SK-N-SH (cell line): ENCODE results near the gene PDHX. TPM values are rescaled to one million over a fixed set of nuclear protein-coding genes. Genes with fewer than 3 reads are reported as not detected.

Experiments
- CTCF ChIA-PET: fragments of 300-600, 350-600 bp; formaldehyde crosslinking; extraction: SDS; loops from one replicate; lab custom pipeline; 2021; lab: Yijun Ruan, JAX
- POLR2A ChIA-PET: fragments of 350-600 bp; sonication (Branson Sonifier 250); formaldehyde crosslinking; extraction: SDS; loops from one replicate; lab custom pipeline; 2020; ENCODE audit warnings: antibody characterized with exemption, inconsistent platforms; lab: Yijun Ruan, JAX
- DNase-seq: peaks from one replicate; pipeline ENCODE4 v3.0.0; 2012
- H2AFZ ChIP-seq: fragments of 200-600 bp; sonication (generic); 2 replicates; pipeline ENCODE4 v1.8.1; 2016; ENCODE audit warnings: antibody characterized with exemption, mild to moderate bottlenecking, low read depth
- H3F3A ChIP-seq: fragments of 200-600 bp; sonication (generic); replicated peaks from 2 replicates; pipeline ENCODE3; 2016; ENCODE audit warnings: antibody characterized with exemption, mild to moderate bottlenecking; ENCODE audit not compliant: insufficient read depth
- H3K27ac ChIP-seq, 2 experiments: fragments of 200-500 bp in 1 of 2; fragments of 200-600 bp in 1 of 2; sonication (Bioruptor generic) in 1 of 2; sonication (generic), shearing (Covaris generic) in 1 of 2; 2 replicates each; pipeline versions ENCODE4 v1.5.1 to v1.6.1; 2014 to 2016; ENCODE audit warnings: low read depth in 2 of 2, inconsistent platforms in 1 of 2, low read length in 1 of 2, mild to moderate bottlenecking in 1 of 2, mixed read lengths in 1 of 2
- H3K27me3 ChIP-seq: fragments of 200-600 bp; sonication (generic), shearing (Covaris generic); 2 replicates; pipeline ENCODE4 v1.6.1; 2016; ENCODE audit warnings: mixed run types; ENCODE audit not compliant: insufficient read depth
- H3K36me3 ChIP-seq, 2 experiments: fragments of 200-500 bp in 1 of 2; fragments of 200-600 bp in 1 of 2; sonication (Bioruptor generic) in 1 of 2; sonication (generic) in 1 of 2; replicated peaks in 1 of 2; 2 replicates each; pipeline versions ENCODE3 to v1.5.1; 2014 to 2016; ENCODE audit warnings: low read length in 1 of 2, mild to moderate bottlenecking in 1 of 2; ENCODE audit not compliant: insufficient read depth in 2 of 2, control insufficient read depth in 1 of 2
- H3K4me1 ChIP-seq, 2 experiments: fragments of 200-500 bp in 1 of 2; fragments of 200-600 bp in 1 of 2; sonication (Bioruptor generic) in 1 of 2; sonication (generic), shearing (Covaris generic) in 1 of 2; 2 replicates each; pipeline versions ENCODE4 v1.5.1 to v1.6.1; 2014 to 2016; ENCODE audit warnings: low read depth in 1 of 2, low read length in 1 of 2, mixed run types in 1 of 2; ENCODE audit not compliant: insufficient read depth in 2 of 2, control insufficient read depth in 1 of 2
- H3K4me2 ChIP-seq: fragments of 200-600 bp; sonication (generic), shearing (Covaris generic); 2 replicates; pipeline ENCODE4 v1.6.1; 2017; ENCODE audit warnings: mixed run types
- H3K4me3 ChIP-seq, 2 experiments: fragments of 200-500 bp in 1 of 2; fragments of 200-600 bp in 1 of 2; sonication (Bioruptor generic) in 1 of 2; sonication (generic), shearing (Covaris generic) in 1 of 2; 2 replicates each; pipeline versions ENCODE4 v1.5.1 to v1.8.1; 2014 to 2016; ENCODE audit warnings: low read depth in 2 of 2, inconsistent platforms in 1 of 2, low read length in 1 of 2, mild to moderate bottlenecking in 1 of 2, mixed read lengths in 1 of 2, moderate library complexity in 1 of 2
- H3K79me2 ChIP-seq: fragments of 200-600 bp; sonication (generic); 2 replicates; pipeline ENCODE4 v1.8.1; 2017; ENCODE audit warnings: mild to moderate bottlenecking; ENCODE audit not compliant: insufficient read depth
- H3K9ac ChIP-seq: fragments of 200-600 bp; sonication (generic); 2 replicates; pipeline ENCODE4 v1.6.1; 2017; ENCODE audit warnings: mixed run types
- H3K9me2 ChIP-seq: fragments of 200-600 bp; sonication (generic); 2 replicates; pipeline ENCODE4 v1.6.1; 2017; ENCODE audit warnings: mixed run types
- H3K9me3 ChIP-seq: fragments of 200-600 bp; sonication (generic); 2 replicates; pipeline ENCODE4 v1.6.1; 2017; ENCODE audit warnings: mixed run types, mild to moderate bottlenecking, moderate library complexity
- H4K20me1 ChIP-seq: fragments of 200-600 bp; sonication (generic); 2 replicates; pipeline ENCODE4 v1.6.1; 2017; ENCODE audit warnings: mild to moderate bottlenecking, mixed run types; ENCODE audit not compliant: insufficient read depth
- CHD2 ChIP-seq: fragments of 150-350 bp; IDR thresholded peaks from 2 replicates; pipeline ENCODE4 v1.6.1; 2018; ENCODE audit warnings: low read length; ENCODE audit not compliant: partially characterized antibody
- ELF1 ChIP-seq: IDR thresholded peaks from 2 replicates; pipeline ENCODE4 v1.4.0; 2012
- EP300 ChIP-seq, 2 experiments: IDR thresholded peaks; 2 replicates each; pipeline versions ENCODE4 v1.4.0 to v1.6.1; 2012; ENCODE audit warnings: borderline replicate concordance in 1 of 2, low read depth in 1 of 2, low read length in 1 of 2
- EZH2phosphoT487 ChIP-seq: fragments of 200-600 bp; sonication (generic); IDR thresholded peaks from 2 replicates; pipeline ENCODE4 v1.6.1; 2017; ENCODE audit warnings: low read depth, mixed run types, mild to moderate bottlenecking, antibody characterized with exemption, moderate library complexity, borderline replicate concordance
- FOSL2 ChIP-seq: IDR thresholded peaks from 2 replicates; pipeline ENCODE4 v1.4.0; 2012; ENCODE audit warnings: low read depth, mild to moderate bottlenecking, moderate library complexity, borderline replicate concordance
- FOXJ3 ChIP-seq: sonication (generic); formaldehyde crosslinking; IDR thresholded peaks from 2 replicates; pipeline ENCODE4 v1.5.1; 2020; ENCODE audit warnings: mild to moderate bottlenecking, missing genetic modification reagents
- FOXM1 ChIP-seq: IDR thresholded peaks from 2 replicates; pipeline ENCODE4 v1.4.0; 2012; ENCODE audit warnings: low read depth, mild to moderate bottlenecking
- GABPA ChIP-seq: IDR thresholded peaks from 2 replicates; pipeline ENCODE4 v1.4.0; 2012; ENCODE audit warnings: low read depth, mild to moderate bottlenecking
- GATA2 ChIP-seq: sonication (generic); formaldehyde crosslinking; IDR thresholded peaks from 2 replicates; pipeline ENCODE4 v1.5.0; 2020; ENCODE audit warnings: mild to moderate bottlenecking, missing genetic modification reagents
- MAX ChIP-seq: IDR thresholded peaks from 2 replicates; pipeline ENCODE4 v1.4.0; 2012; ENCODE audit warnings: low read depth
- MEF2A ChIP-seq: IDR thresholded peaks from 2 replicates; pipeline ENCODE4 v1.4.0; 2012; ENCODE audit warnings: low read depth, borderline replicate concordance
- MXI1 ChIP-seq: IDR thresholded peaks from 2 replicates; pipeline ENCODE4 v1.6.1; 2012; ENCODE audit warnings: mild to moderate bottlenecking, low read depth, low read length, improper control_type of control experiment
- PBX3 ChIP-seq: IDR thresholded peaks from 2 replicates; pipeline ENCODE4; 2012
- RAD21 ChIP-seq: IDR thresholded peaks from 2 replicates; pipeline ENCODE4 v1.6.1; 2012; ENCODE audit warnings: mild to moderate bottlenecking, low read length
- REST ChIP-seq: IDR thresholded peaks from 2 replicates; pipeline ENCODE4 v1.6.1; 2012; ENCODE audit warnings: mild to moderate bottlenecking, low read depth, low read length, moderate library complexity
- RFX5 ChIP-seq: IDR thresholded peaks from 2 replicates; pipeline ENCODE4 v1.6.1; 2012; ENCODE audit warnings: mild to moderate bottlenecking, improper control_type of control experiment, low read length
- RXRA ChIP-seq: IDR thresholded peaks from 2 replicates; pipeline ENCODE4 v1.4.0; 2012; ENCODE audit warnings: low read depth, mild to moderate bottlenecking, borderline replicate concordance
- TEAD4 ChIP-seq: IDR thresholded peaks from 2 replicates; pipeline ENCODE4 v1.4.0; 2012; ENCODE audit warnings: mild to moderate bottlenecking, borderline replicate concordance; ENCODE audit not compliant: insufficient read depth
- YY1 ChIP-seq: IDR thresholded peaks from 2 replicates; pipeline ENCODE4 v1.4.0; 2012; ENCODE audit warnings: low read depth, mild to moderate bottlenecking
- ZBTB33 ChIP-seq: IDR thresholded peaks from 2 replicates; pipeline ENCODE4 v1.4.0; 2012; ENCODE audit warnings: low read depth, borderline replicate concordance
- WGBS: methylation state at CpG from one replicate; pipeline ENCODE4 v1.1.6; 2017; ENCODE audit warnings: low lambda C conversion rate; 5-methylcytosine and 5-hydroxymethylcytosine counted together
- polyA plus RNA-seq, 3 experiments: library from polyadenylated mRNA; depleted of rRNA; stranded (reverse); fragments of >200 nt; gene quantifications; 2 replicates each; pipeline ENCODE4 v1.2.3, GENCODE V29; 2012

The PDHX gene
- polyA plus RNA-seq, 1 of the 3 experiments (the other 2 are of a cell fraction): 14.8 TPM

GRCh38 chr11:34972892-34973291, 56.5 kb downstream of the PDHX start:
- H2AFZ ChIP-seq: no peak overlapping the region
- TF ChIP-seq EZH2phosphoT487 (no peak), PBX3 (no peak), FOXJ3 (CRISPR knock-in tag) (no peak), GATA2 (CRISPR knock-in tag) (no peak), FOXM1 (no peak), ZBTB33 (no peak), FOSL2 (no peak), RAD21 (no peak), MAX (no peak), RFX5 (no peak), RXRA (no peak), ELF1 (no peak), CHD2 (no peak), TEAD4 (no peak), YY1 (no peak), MEF2A (no peak), GABPA (no peak), EP300 (IDR thresholded peaks at IDR 0.05; ENCODE audit: borderline replicate concordance in 1 of 2, low read depth in 1 of 2, low read length in 1 of 2) (no peak), MXI1 (no peak), REST (no peak)
- H3K9me2 ChIP-seq: no peaks in the 10 kb centered on the region
- no peak overlapping the region for H3K4me2 ChIP-seq
- no peak overlapping the region for H3K27ac ChIP-seq
- peaks cover 19% of the 10 kb centered on the region; the same call in 1 of the 2 replicates for H3K79me2 ChIP-seq
- 88% methylated on average over 2 of the region's 2 CpGs for whole genome bisulfite sequencing
- no peaks in the 10 kb centered on the region for H3K27me3 ChIP-seq
- no peak overlapping the region for H3K9ac ChIP-seq
- H4K20me1 ChIP-seq: no peaks in the 10 kb centered on the region
- ChIA-PET POLR2A (no interaction called here), CTCF (interaction anchor here (1.8 kb wide), 1 partner anchor 15 kb away, joined by 3 read pairs; no protein-coding TSS in a partner anchor)
- no peak for DNase-seq
- no peak overlapping the region for H3K4me3 ChIP-seq
- peaks cover 6% of the 10 kb centered on the region; the same call in 1 of the 2 replicates for H3K9me3 ChIP-seq
- H3K4me1 ChIP-seq: peaks cover 0 to 27% of the 10 kb centered on the region in 2 experiments; a peak in 2 of 4 replicates
- H3F3A ChIP-seq: peaks cover 35% of the 10 kb centered on the region
- H3K36me3 ChIP-seq: peaks cover 47 to 65% of the 10 kb centered on the region in 2 experiments
